HepG2 (cell line): ENCODE data around the gene DSCAM. TPM values are rescaled to one million over a fixed set of nuclear protein-coding genes. Genes with fewer than 3 reads are reported as not detected.

Source experiments
- ATAC-seq: fragments of 200-7000 bp; cut with Tn5 transposase; 3 replicates; pipeline ENCODE4 v1.9.1; 2020; ENCODE audit warnings: mild to moderate bottlenecking, moderate library complexity
- BruUV-seq: library from RNA; stranded (reverse); fragments of 400-500 nt; replicated peaks from 2 replicates; lab custom pipeline; 2021; lab: Mats Ljungman, UMichigan
- CTCF ChIA-PET: fragments of 300-600 bp; formaldehyde crosslinking; extraction: SDS; loops from one replicate; lab custom pipeline; 2021; ENCODE audit warnings: low total read pairs, inconsistent platforms, low intra/inter-chr PET ratio; lab: Yijun Ruan, JAX
- POLR2A ChIA-PET: fragments of 350-600 bp; sonication (Branson Sonifier 250); formaldehyde crosslinking; loops from one replicate; lab custom pipeline; 2020; ENCODE audit warnings: antibody characterized with exemption, inconsistent platforms; lab: Yijun Ruan, JAX
- DNase-seq: peaks from one replicate; pipeline ENCODE4 v3.0.0-alpha.2; 2015; ENCODE audit warnings: low spot score
- FAIRE-seq: peaks from 3 replicates; lab custom pipeline; 2011; peaks lifted over from hg19 to GRCh38; lab: Jason Lieb, UNC
- H2AFZ ChIP-seq: one replicate; pipeline ENCODE4 v1.6.1; 2011; ENCODE audit warnings: low read length, inconsistent platforms
- H3K27ac ChIP-seq: fragments of 300-600 bp; 3 replicates; pipeline ENCODE4 v1.8.0; 2011; ENCODE audit warnings: mixed run types, mild to moderate bottlenecking, mixed read lengths, low read length, inconsistent platforms; ENCODE audit not compliant: insufficient read depth; ENCODE audit errors: extremely low read length
- H3K27me3 ChIP-seq, 2 experiments: fragments of 200-600 bp in 1 of 2; 2 replicates in 1 of 2; 3 replicates in 1 of 2; pipeline versions ENCODE4 v1.6.0 to v1.8.0; 2011; ENCODE audit warnings: low read length in 2 of 2, mild to moderate bottlenecking in 2 of 2, moderate library complexity in 2 of 2, inconsistent platforms in 1 of 2; ENCODE audit not compliant: insufficient read depth in 2 of 2, control insufficient read depth in 1 of 2
- H3K36me3 ChIP-seq, 2 experiments: fragments of 200-600 bp in 1 of 2; replicated peaks in 1 of 2; 2 replicates in 1 of 2; 3 replicates in 1 of 2; pipeline versions ENCODE4 v1.5.1 to v1.8.0; 2011; ENCODE audit warnings: low read length in 2 of 2, inconsistent platforms in 1 of 2; ENCODE audit not compliant: insufficient read depth in 2 of 2, control insufficient read depth in 1 of 2
- H3K4me1 ChIP-seq: 2 replicates; pipeline ENCODE4 v1.5.1; 2012; ENCODE audit warnings: low read length, inconsistent platforms; ENCODE audit not compliant: insufficient read depth
- H3K4me2 ChIP-seq: 2 replicates; pipeline ENCODE4 v1.6.0; 2011; ENCODE audit warnings: low read depth, low read length, inconsistent platforms
- H3K4me3 ChIP-seq, 3 experiments: fragments of 200-600 bp in 1 of 3; sonication (generic), shearing (Covaris generic) in 1 of 3; replicated peaks in 1 of 3; 2 replicates each; pipeline ENCODE4 v1.5.1; 2011 to 2016; ENCODE audit warnings: low read length in 3 of 3, inconsistent platforms in 2 of 3, low read depth in 2 of 3, mild to moderate bottlenecking in 2 of 3, control low read depth in 1 of 3, mixed read lengths in 1 of 3; ENCODE audit not compliant: insufficient read depth in 1 of 3
- H3K79me2 ChIP-seq: one replicate; pipeline ENCODE4 v1.6.1; 2011; ENCODE audit warnings: low read length, inconsistent platforms; ENCODE audit not compliant: insufficient read depth
- H3K9ac ChIP-seq: 2 replicates; pipeline ENCODE4 v1.6.0; 2011; ENCODE audit warnings: mild to moderate bottlenecking, low read depth, low read length, inconsistent platforms; ENCODE audit not compliant: insufficient read depth
- H3K9me3 ChIP-seq: 2 replicates; pipeline ENCODE4 v1.5.1; 2012; ENCODE audit warnings: mild to moderate bottlenecking, low read length
- H4K20me1 ChIP-seq: 2 replicates; pipeline ENCODE4 v1.6.0; 2011; ENCODE audit warnings: inconsistent platforms, mild to moderate bottlenecking, low read length, moderate library complexity; ENCODE audit not compliant: insufficient read depth
- AHR ChIP-seq: IDR thresholded peaks from 2 replicates; pipeline ENCODE4 v1.6.1; 2018; ENCODE audit warnings: missing genetic modification reagents, missing compliant biosample characterization
- ATF7 ChIP-seq, 2 experiments: fragments of 450-650 bp in 1 of 2; sonication (generic) in 1 of 2; formaldehyde crosslinking in 1 of 2; IDR thresholded peaks; 2 replicates each; pipeline versions ENCODE4 v1.4.0 to v1.6.1; 2016 to 2020; ENCODE audit warnings: antibody characterized with exemption in 1 of 2, mild to moderate bottlenecking in 1 of 2, missing genetic modification reagents in 1 of 2
- CBFB ChIP-seq: sonication (generic); formaldehyde crosslinking; IDR thresholded peaks from 2 replicates; pipeline ENCODE4 v1.4.0; 2020; ENCODE audit warnings: missing genetic modification reagents
- ESRRA ChIP-seq: sonication (generic); formaldehyde crosslinking; IDR thresholded peaks from 2 replicates; pipeline ENCODE4 v1.5.1; 2020; ENCODE audit warnings: mild to moderate bottlenecking, low read depth, missing genetic modification reagents
- FOXP1 ChIP-seq, 2 experiments: fragments of 450-650 bp in 1 of 2; IDR thresholded peaks; 2 replicates each; pipeline ENCODE4 v1.6.1; 2017 to 2018; ENCODE audit warnings: antibody characterized with exemption in 1 of 2
- HIVEP1 ChIP-seq: sonication (generic); formaldehyde crosslinking; IDR thresholded peaks from 2 replicates; pipeline ENCODE4 v1.4.0; 2020; ENCODE audit warnings: mild to moderate bottlenecking, missing genetic modification reagents
- KAT8 ChIP-seq: IDR thresholded peaks from 2 replicates; pipeline ENCODE4 v1.6.1; 2016; ENCODE audit warnings: missing genetic modification reagents, missing compliant biosample characterization
- TMF1 ChIP-seq: sonication (generic); formaldehyde crosslinking; IDR thresholded peaks from 2 replicates; pipeline ENCODE4 v1.8.1; 2022; ENCODE audit warnings: low read depth, missing genetic modification reagents
- U2AF2 ChIP-seq: fragments of 200-400 bp; formaldehyde crosslinking; IDR thresholded peaks from 2 replicates; pipeline ENCODE4 v1.6.1; 2017; ENCODE audit warnings: low read depth, mild to moderate bottlenecking, low read length
- ZNF121 ChIP-seq: sonication (generic); formaldehyde crosslinking; IDR thresholded peaks from 2 replicates; pipeline ENCODE4 v1.5.0; 2020; ENCODE audit warnings: mild to moderate bottlenecking, missing genetic modification reagents
- ZNF329 ChIP-seq: sonication (generic); formaldehyde crosslinking; IDR thresholded peaks from 2 replicates; pipeline ENCODE4 v1.9.0; 2021; ENCODE audit warnings: low read depth, mild to moderate bottlenecking, missing genetic modification reagents
- ZSCAN25 ChIP-seq: sonication (generic); formaldehyde crosslinking; IDR thresholded peaks from 2 replicates; pipeline ENCODE4 v1.8.0; 2022; ENCODE audit warnings: mild to moderate bottlenecking, missing genetic modification reagents
- WGBS: methylation state at CpG from one replicate; pipeline ENCODE4 v1.1.6; 2017; ENCODE audit warnings: low lambda C conversion rate; 5-methylcytosine and 5-hydroxymethylcytosine counted together
- in situ Hi-C: cut with HindIII; loops from 2 replicates; pipeline ENCODE4 v1.10.0; 2017; ENCODE audit warnings: low pct_unique_long_range_greater_than_20kb; ENCODE audit not compliant: extremely low pct_ligation_motif_present
- intact Hi-C: fragments of 100-400 bp; cut with micrococcal nuclease; formaldehyde crosslinking; loops from one replicate; pipeline ENCODE4 v1.10.0; 2022; ENCODE audit not compliant: unreplicated experiment
- polyA plus RNA-seq, 8 experiments: library from polyadenylated mRNA; depleted of rRNA in 3 of 8; stranded (reverse) in 7 of 8; unstranded in 1 of 8; fragments of >200 nt; fragmentation: Illumina TruSeq in 4 of 8; extraction: Trizol in 4 of 8; gene quantifications; 2 replicates each; pipeline versions ENCODE4 v1.2.1 to v1.2.3, GENCODE V29; 2011 to 2016; ENCODE audit warnings: low read depth in 4 of 8, missing spikeins in 1 of 8, mixed read lengths in 1 of 8; ENCODE audit not compliant: insufficient read depth in 1 of 8
- total RNA-seq, 5 experiments: library from RNA; depleted of rRNA; stranded (reverse); fragments of >200 nt; fragmentation: Illumina TruSeq; extraction: Trizol; gene quantifications; 2 replicates each; pipeline ENCODE4 v1.2.3, GENCODE V29; 2016; ENCODE audit warnings: low read depth in 1 of 5
- TF ChIP-seq, protein P1 (sequence below): sonication (generic); formaldehyde crosslinking; IDR thresholded peaks from 2 replicates; pipeline ENCODE4 v1.5.0; 2020; ENCODE audit warnings: missing genetic modification reagents
- TF ChIP-seq, protein P2 (sequence below): sonication (generic); formaldehyde crosslinking; IDR thresholded peaks from 2 replicates; pipeline ENCODE4 v1.4.0; 2020; ENCODE audit warnings: mild to moderate bottlenecking, missing genetic modification reagents
- TF ChIP-seq, protein P3 (sequence below): sonication (generic); formaldehyde crosslinking; IDR thresholded peaks from 2 replicates; pipeline ENCODE4 v1.8.1; 2023; ENCODE audit warnings: mild to moderate bottlenecking, inconsistent platforms, moderate library complexity, missing genetic modification reagents, borderline replicate concordance

The DSCAM gene
- total and polyA plus RNA-seq, 2 of the 13 experiments (the other 11 are each of a cell fraction or from before 2014, with no cell fraction given) = not detected

DNA sequence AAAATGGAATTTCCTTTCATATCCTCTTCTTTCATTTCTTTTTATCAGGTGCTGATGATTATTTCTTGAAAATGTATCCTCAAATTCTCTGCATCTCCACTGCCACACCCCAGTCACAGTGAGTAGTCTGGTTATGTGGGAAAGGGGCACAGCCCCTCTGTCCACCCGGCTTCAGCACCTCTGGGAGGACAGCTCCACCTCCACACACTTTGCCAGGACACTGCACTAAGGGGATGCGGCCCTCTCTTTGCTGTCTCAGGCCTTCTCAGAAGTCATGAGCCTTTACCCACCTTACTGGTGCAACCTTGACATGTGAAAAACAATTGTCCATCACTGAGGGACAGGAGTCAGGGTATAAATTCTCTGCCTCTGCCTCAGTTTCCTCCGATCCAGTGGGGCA is 546.7 kb downstream of the DSCAM start:
- in situ Hi-C loops = no loop called here
- Histone ChIP-seq H3K27ac (no peak overlapping the region), H3K9ac (no peak overlapping the region)
- WGBS = 3% methylated on average over 3 of the region's 3 CpGs
- no peak for TF ChIP-seq CBFB
- TF ChIP-seq ESRRA (CRISPR knock-in tag) = no peak
- no peak for TF ChIP-seq KAT8 (CRISPR knock-in tag)
- TF ChIP-seq TMF1 (CRISPR knock-in tag) = no peak
- TF ChIP-seq, protein P1, sequence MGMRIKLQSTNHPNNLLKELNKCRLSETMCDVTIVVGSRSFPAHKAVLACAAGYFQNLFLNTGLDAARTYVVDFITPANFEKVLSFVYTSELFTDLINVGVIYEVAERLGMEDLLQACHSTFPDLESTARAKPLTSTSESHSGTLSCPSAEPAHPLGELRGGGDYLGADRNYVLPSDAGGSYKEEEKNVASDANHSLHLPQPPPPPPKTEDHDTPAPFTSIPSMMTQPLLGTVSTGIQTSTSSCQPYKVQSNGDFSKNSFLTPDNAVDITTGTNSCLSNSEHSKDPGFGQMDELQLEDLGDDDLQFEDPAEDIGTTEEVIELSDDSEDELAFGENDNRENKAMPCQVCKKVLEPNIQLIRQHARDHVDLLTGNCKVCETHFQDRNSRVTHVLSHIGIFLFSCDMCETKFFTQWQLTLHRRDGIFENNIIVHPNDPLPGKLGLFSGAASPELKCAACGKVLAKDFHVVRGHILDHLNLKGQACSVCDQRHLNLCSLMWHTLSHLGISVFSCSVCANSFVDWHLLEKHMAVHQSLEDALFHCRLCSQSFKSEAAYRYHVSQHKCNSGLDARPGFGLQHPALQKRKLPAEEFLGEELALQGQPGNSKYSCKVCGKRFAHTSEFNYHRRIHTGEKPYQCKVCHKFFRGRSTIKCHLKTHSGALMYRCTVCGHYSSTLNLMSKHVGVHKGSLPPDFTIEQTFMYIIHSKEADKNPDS (CRISPR knock-in tag) = no peak
- TF ChIP-seq, all 625 proteins: peak for 0
- Histone ChIP-seq H3K4me3 (no peak overlapping the region), H4K20me1 (no peaks in the 10 kb centered on the region), H2AFZ (no peak overlapping the region), H3K9me3 (peaks cover 96% of the 10 kb centered on the region), H3K4me2 (no peak overlapping the region), H3K27me3 (no peaks in the 10 kb centered on the region), H3K36me3 (no peaks in the 10 kb centered on the region), H3K4me1 (no peaks in the 10 kb centered on the region), H3K79me2 (no peaks in the 10 kb centered on the region)
- POLR2A ChIA-PET = no interaction called here
- FAIRE-seq (no peak), ATAC-seq (no peak), DNase-seq (no peak)
- BruUV-seq = no TSS peak
- CTCF ChIA-PET = no interaction called here
- intact Hi-C loops = no loop called here

DNA sequence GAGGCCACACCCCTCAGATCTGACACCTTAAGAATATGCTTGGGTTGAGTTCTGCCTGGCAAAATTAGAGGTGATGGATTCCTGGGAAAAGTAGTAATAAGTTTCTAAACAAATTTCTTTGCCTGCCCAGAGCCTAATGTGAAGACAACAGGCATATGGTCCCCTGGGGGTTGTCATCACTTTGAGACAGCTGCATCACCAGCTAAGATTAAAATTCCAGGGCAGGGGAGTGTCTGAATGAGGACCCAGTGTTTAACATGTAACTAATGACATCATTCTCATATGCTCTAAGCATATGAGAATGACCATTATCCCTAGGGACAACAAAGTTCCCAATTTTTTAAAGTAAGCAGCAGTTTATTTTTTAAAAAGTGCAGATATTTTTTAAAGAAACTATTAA is 547.5 kb downstream of the DSCAM start:
- DNase-seq (no peak), ATAC-seq (no peak), FAIRE-seq (no peak)
- peaks cover 96% of the 10 kb centered on the region for H3K9me3 ChIP-seq
- no peak overlapping the region for H3K27ac ChIP-seq
- H3K27me3 ChIP-seq = no peaks in the 10 kb centered on the region
- BruUV-seq = no TSS peak
- H3K4me3 ChIP-seq = no peak overlapping the region
- H2AFZ ChIP-seq = no peak overlapping the region
- CTCF ChIA-PET = no interaction called here
- no peaks in the 10 kb centered on the region for H4K20me1 ChIP-seq
- H3K4me2 ChIP-seq = no peak overlapping the region
- H3K4me1 ChIP-seq = no peaks in the 10 kb centered on the region
- H3K36me3 ChIP-seq = no peaks in the 10 kb centered on the region
- POLR2A ChIA-PET = no interaction called here
- H3K79me2 ChIP-seq = no peaks in the 10 kb centered on the region
- in situ Hi-C loops (no loop called here), intact Hi-C loops (no loop called here)
- no peak overlapping the region for H3K9ac ChIP-seq
- TF ChIP-seq AHR (CRISPR knock-in tag) = no peak
- no peak for TF ChIP-seq U2AF2
- no peak for TF ChIP-seq ZSCAN25
- TF ChIP-seq ATF7 (IDR thresholded peaks at IDR 0.05) = no peak
- no peak for TF ChIP-seq ATF7 (CRISPR knock-in tag; IDR thresholded peaks at IDR 0.05)
- TF ChIP-seq ZNF329 (CRISPR knock-in tag) = no peak
- TF ChIP-seq HIVEP1 (CRISPR knock-in tag) = no peak
- TF ChIP-seq, protein P2, sequence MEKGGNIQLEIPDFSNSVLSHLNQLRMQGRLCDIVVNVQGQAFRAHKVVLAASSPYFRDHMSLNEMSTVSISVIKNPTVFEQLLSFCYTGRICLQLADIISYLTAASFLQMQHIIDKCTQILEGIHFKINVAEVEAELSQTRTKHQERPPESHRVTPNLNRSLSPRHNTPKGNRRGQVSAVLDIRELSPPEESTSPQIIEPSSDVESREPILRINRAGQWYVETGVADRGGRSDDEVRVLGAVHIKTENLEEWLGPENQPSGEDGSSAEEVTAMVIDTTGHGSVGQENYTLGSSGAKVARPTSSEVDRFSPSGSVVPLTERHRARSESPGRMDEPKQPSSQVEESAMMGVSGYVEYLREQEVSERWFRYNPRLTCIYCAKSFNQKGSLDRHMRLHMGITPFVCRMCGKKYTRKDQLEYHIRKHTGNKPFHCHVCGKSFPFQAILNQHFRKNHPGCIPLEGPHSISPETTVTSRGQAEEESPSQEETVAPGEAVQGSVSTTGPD = no peak
- TF ChIP-seq, protein P3, sequence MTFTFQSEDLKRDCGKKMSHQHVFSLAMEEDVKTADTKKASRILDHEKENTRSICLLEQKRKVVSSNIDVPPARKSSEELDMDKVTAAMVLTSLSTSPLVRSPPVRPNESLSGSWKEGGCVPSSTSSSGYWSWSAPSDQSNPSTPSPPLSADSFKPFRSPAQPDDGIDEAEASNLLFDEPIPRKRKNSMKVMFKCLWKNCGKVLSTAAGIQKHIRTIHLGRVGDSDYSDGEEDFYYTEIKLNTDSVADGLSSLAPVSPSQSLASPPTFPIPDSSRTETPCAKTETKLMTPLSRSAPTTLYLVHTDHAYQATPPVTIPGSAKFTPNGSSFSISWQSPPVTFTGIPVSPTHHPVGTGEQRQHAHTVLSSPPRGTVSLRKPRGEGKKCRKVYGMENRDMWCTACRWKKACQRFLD (CRISPR knock-in tag) = no peak
- TF ChIP-seq FOXP1 (IDR thresholded peaks at IDR 0.05) = no peak
- TF ChIP-seq FOXP1 (CRISPR knock-in tag; IDR thresholded peaks at IDR 0.05) = no peak
- TF ChIP-seq ZNF121 (CRISPR knock-in tag) = no peak
